HAP-1 (cell line): ENCODE data around the gene KCNMA1.

ENCODE experiments used
- DNase-seq, 2 experiments: peaks; one replicate each; pipeline ENCODE4 v3.0.0-alpha.2; 2016 to 2020; ENCODE audit warnings: low spot score in 2 of 2
- H3K27me3 ChIP-seq: fragments of 250-450 bp; sonication (Bioruptor Pico); 2 replicates; pipeline ENCODE4 v1.5.1; 2020; ENCODE audit warnings: low read depth, mild to moderate bottlenecking, moderate library complexity
- H3K36me3 ChIP-seq: fragments of 250-450 bp; sonication (Bioruptor Pico); replicated peaks from 2 replicates; pipeline ENCODE4 v1.5.1; 2020; ENCODE audit warnings: mild to moderate bottlenecking
- H3K4me1 ChIP-seq: fragments of 250-450 bp; sonication (Bioruptor Pico); 2 replicates; pipeline ENCODE4 v1.5.1; 2020; ENCODE audit warnings: mild to moderate bottlenecking
- H3K4me3 ChIP-seq: fragments of 250-450 bp; sonication (Bioruptor Pico); 2 replicates; pipeline ENCODE4 v1.5.1; 2020; ENCODE audit warnings: mild to moderate bottlenecking, moderate library complexity
- H3K9me3 ChIP-seq: fragments of 250-450 bp; sonication (Bioruptor Pico); 2 replicates; pipeline ENCODE4 v1.5.1; 2020; ENCODE audit warnings: mild to moderate bottlenecking, moderate library complexity
- in situ Hi-C: fragments of 300-500 bp; cut with MboI; formaldehyde crosslinking; loops from 3 replicates; pipeline ENCODE4 v1.14.3; 2020; ENCODE audit warnings: low sequenced_read_pairs, inconsistent platforms, mixed read lengths

KCNMA1 gene

GRCh38 chr10:76998451-76998850 lies 639.2 kb downstream of the KCNMA1 start:
- Histone ChIP-seq H3K9me3 (no peaks in the 10 kb centered on the region), H3K4me1 (peaks cover under 1% of the 10 kb centered on the region; the same call in 1 of the 2 replicates), H3K27me3 (no peaks in the 10 kb centered on the region), H3K4me3 (no peak overlapping the region), H3K36me3 (no peaks in the 10 kb centered on the region)
- DNase-seq, result no peak
- in situ Hi-C loops, result no loop called here

- in situ Hi-C loops, result no loop called here
- H3K36me3 ChIP-seq, result no peaks in the 10 kb centered on the region
- no peak overlapping the region for H3K4me3 ChIP-seq
- DNase-seq, result no peak
- no peaks in the 10 kb centered on the region for H3K4me1 ChIP-seq
- no peaks in the 10 kb centered on the region for H3K9me3 ChIP-seq
- no peaks in the 10 kb centered on the region for H3K27me3 ChIP-seq
Measured at GRCh38 chr10:76997631-76998030, 640.0 kb downstream of the KCNMA1 start.

- no peaks in the 10 kb centered on the region for H3K27me3 ChIP-seq
- no peak for DNase-seq
- in situ Hi-C loops, result no loop called here
Measured at GRCh38 chr10:76995023-76995422, 642.6 kb downstream of the KCNMA1 start.

GRCh38 chr10:76993213-76993612 lies 644.4 kb downstream of the KCNMA1 start:
- in situ Hi-C loops, result no loop called here
- Histone ChIP-seq H3K27me3 (no peaks in the 10 kb centered on the region), H3K36me3 (no peaks in the 10 kb centered on the region), H3K4me1 (no peaks in the 10 kb centered on the region), H3K4me3 (no peak overlapping the region), H3K9me3 (no peaks in the 10 kb centered on the region)
- no peak for DNase-seq

More at GRCh38 chr10:76995023-76995422, 642.6 kb downstream of the KCNMA1 start:
- Histone ChIP-seq H3K9me3 (no peaks in the 10 kb centered on the region), H3K36me3 (no peaks in the 10 kb centered on the region), H3K4me3 (no peak overlapping the region), H3K4me1 (no peaks in the 10 kb centered on the region)

GRCh38 chr10:76992467-76992866 lies 645.1 kb downstream of the KCNMA1 start:
- H3K27me3 ChIP-seq, result no peaks in the 10 kb centered on the region
- H3K4me1 ChIP-seq, result no peaks in the 10 kb centered on the region
- in situ Hi-C loops, result no loop called here
- no peaks in the 10 kb centered on the region for H3K9me3 ChIP-seq
- DNase-seq, result no peak
- no peak overlapping the region for H3K4me3 ChIP-seq
- no peaks in the 10 kb centered on the region for H3K36me3 ChIP-seq

- Histone ChIP-seq H3K4me1 (no peaks in the 10 kb centered on the region), H3K27me3 (no peaks in the 10 kb centered on the region), H3K9me3 (no peaks in the 10 kb centered on the region), H3K36me3 (no peaks in the 10 kb centered on the region), H3K4me3 (no peak overlapping the region)
- DNase-seq, result no peak
- in situ Hi-C loops, result no loop called here
Measured at GRCh38 chr10:76991621-76992020, 646.0 kb downstream of the KCNMA1 start.

GRCh38 chr10:76990561-76990960 lies 647.0 kb downstream of the KCNMA1 start:
- H3K27me3 ChIP-seq, result no peaks in the 10 kb centered on the region
- no peak for DNase-seq
- H3K9me3 ChIP-seq, result no peaks in the 10 kb centered on the region
- no peak overlapping the region for H3K4me3 ChIP-seq
- H3K36me3 ChIP-seq, result no peaks in the 10 kb centered on the region
- in situ Hi-C loops, result no loop called here
- H3K4me1 ChIP-seq, result no peaks in the 10 kb centered on the region

GRCh38 chr10:76984559-76985443 lies 652.8 kb downstream of the KCNMA1 start:
- Histone ChIP-seq H3K4me3 (no peak overlapping the region), H3K9me3 (no peaks in the 10 kb centered on the region), H3K4me1 (no peaks in the 10 kb centered on the region), H3K36me3 (no peaks in the 10 kb centered on the region), H3K27me3 (peaks cover 11% of the 10 kb centered on the region; the same call in 1 of the 2 replicates)
- DNase-seq, result peak; percentile 59 to 82
- in situ Hi-C loops, result no loop called here

GRCh38 chr10:76983624-76984023 lies 654.0 kb downstream of the KCNMA1 start:
- DNase-seq, result no peak
- H3K36me3 ChIP-seq, result no peaks in the 10 kb centered on the region
- no peaks in the 10 kb centered on the region for H3K9me3 ChIP-seq
- H3K4me3 ChIP-seq, result no peak overlapping the region
- H3K27me3 ChIP-seq, result peaks cover 14% of the 10 kb centered on the region; the same call in 1 of the 2 replicates
- H3K4me1 ChIP-seq, result no peaks in the 10 kb centered on the region
- in situ Hi-C loops, result no loop called here

GRCh38 chr10:76982671-76983070 lies 654.9 kb downstream of the KCNMA1 start:
- H3K27me3 ChIP-seq, result peaks cover 14% of the 10 kb centered on the region; the same call in 1 of the 2 replicates
- no peak overlapping the region for H3K4me3 ChIP-seq
- H3K36me3 ChIP-seq, result no peaks in the 10 kb centered on the region
- no peaks in the 10 kb centered on the region for H3K9me3 ChIP-seq
- DNase-seq, result no peak
- in situ Hi-C loops, result no loop called here
- H3K4me1 ChIP-seq, result no peaks in the 10 kb centered on the region

GRCh38 chr10:76981251-76981650 lies 656.4 kb downstream of the KCNMA1 start:
- H3K9me3 ChIP-seq, result no peaks in the 10 kb centered on the region
- H3K4me1 ChIP-seq, result no peaks in the 10 kb centered on the region
- H3K27me3 ChIP-seq, result peaks cover 14% of the 10 kb centered on the region; the same call in 1 of the 2 replicates
- no peak overlapping the region for H3K4me3 ChIP-seq
- DNase-seq, result no peak
- in situ Hi-C loops, result no loop called here
- no peaks in the 10 kb centered on the region for H3K36me3 ChIP-seq

GRCh38 chr10:76977901-76978300 lies 659.7 kb downstream of the KCNMA1 start:
- Histone ChIP-seq H3K9me3 (no peaks in the 10 kb centered on the region), H3K4me3 (no peak overlapping the region), H3K4me1 (no peaks in the 10 kb centered on the region), H3K36me3 (no peaks in the 10 kb centered on the region), H3K27me3 (peaks cover 12% of the 10 kb centered on the region; the same call in 1 of the 2 replicates)
- no peak for DNase-seq
- in situ Hi-C loops, result no loop called here

- H3K36me3 ChIP-seq, result no peaks in the 10 kb centered on the region
- H3K4me3 ChIP-seq, result no peak overlapping the region
- no peak for DNase-seq
- in situ Hi-C loops, result no loop called here
- no peaks in the 10 kb centered on the region for H3K4me1 ChIP-seq
- peaks cover 12% of the 10 kb centered on the region; the same call in 1 of the 2 replicates for H3K27me3 ChIP-seq
- no peaks in the 10 kb centered on the region for H3K9me3 ChIP-seq
Measured at GRCh38 chr10:76977046-76977445, 660.6 kb downstream of the KCNMA1 start.

GRCh38 chr10:76976142-76976541 lies 661.5 kb downstream of the KCNMA1 start:
- no peak for DNase-seq
- Histone ChIP-seq H3K9me3 (no peaks in the 10 kb centered on the region), H3K4me3 (no peak overlapping the region), H3K27me3 (peaks cover 12% of the 10 kb centered on the region; the same call in 1 of the 2 replicates), H3K36me3 (no peaks in the 10 kb centered on the region), H3K4me1 (no peaks in the 10 kb centered on the region)
- in situ Hi-C loops, result no loop called here
